Upper lobe of right lung (tissue), 1 donor: ENCODE data around the gene JMJD8. TPM values are rescaled to one million over a fixed set of nuclear protein-coding genes. Genes with fewer than 3 reads are reported as not detected.

Source experiments
- ATAC-seq: fragments of 200-7000 bp; cut with Tn5 transposase; one replicate; pipeline ENCODE4 v1.9.1; 2020; ENCODE audit warnings: mild to moderate bottlenecking, moderate library complexity
- DNase-seq: peaks from one replicate; pipeline ENCODE4 v3.0.0-alpha.2; 2020
- H3K27ac ChIP-seq: fragments of 200-600 bp; one replicate; pipeline ENCODE4 v1.8.0; 2022
- H3K27me3 ChIP-seq: fragments of 200-600 bp; one replicate; pipeline ENCODE4 v1.8.0; 2022; ENCODE audit warnings: mild to moderate bottlenecking
- H3K36me3 ChIP-seq: fragments of 200-600 bp; one replicate; pipeline ENCODE4 v1.8.0; 2022
- H3K4me1 ChIP-seq: fragments of 200-600 bp; one replicate; pipeline ENCODE4 v1.8.0; 2022
- H3K4me3 ChIP-seq: fragments of 200-600 bp; one replicate; pipeline ENCODE4 v1.8.0; 2022; ENCODE audit warnings: mild to moderate bottlenecking
- H3K9me3 ChIP-seq: fragments of 200-600 bp; one replicate; pipeline ENCODE4 v1.8.0; 2022
- CTCF ChIP-seq: fragments of 200-600 bp; IDR thresholded peaks from one replicate; pipeline ENCODE4 v1.8.0; 2022; ENCODE audit warnings: antibody characterized with exemption
- intact Hi-C: fragments of 100-400 bp; cut with DNase I; formaldehyde crosslinking; loops from one replicate; pipeline ENCODE4 v1.11.0; 2022
- total RNA-seq: library from RNA; stranded (reverse); fragmentation: NEBNext Ultra II Directional; extraction: Animal tissue kit (Norgen Biotek cat#: 25700); gene quantifications from one replicate; pipeline ENCODE4 v1.2.1, GENCODE V29; 2021
- donor health status: DM: no; HTN: yes; CAD: no; lungs with severe emphysema.

JMJD8 gene
- total RNA-seq, 1 donor from 2014 or later, result 51.3 TPM

DNA sequence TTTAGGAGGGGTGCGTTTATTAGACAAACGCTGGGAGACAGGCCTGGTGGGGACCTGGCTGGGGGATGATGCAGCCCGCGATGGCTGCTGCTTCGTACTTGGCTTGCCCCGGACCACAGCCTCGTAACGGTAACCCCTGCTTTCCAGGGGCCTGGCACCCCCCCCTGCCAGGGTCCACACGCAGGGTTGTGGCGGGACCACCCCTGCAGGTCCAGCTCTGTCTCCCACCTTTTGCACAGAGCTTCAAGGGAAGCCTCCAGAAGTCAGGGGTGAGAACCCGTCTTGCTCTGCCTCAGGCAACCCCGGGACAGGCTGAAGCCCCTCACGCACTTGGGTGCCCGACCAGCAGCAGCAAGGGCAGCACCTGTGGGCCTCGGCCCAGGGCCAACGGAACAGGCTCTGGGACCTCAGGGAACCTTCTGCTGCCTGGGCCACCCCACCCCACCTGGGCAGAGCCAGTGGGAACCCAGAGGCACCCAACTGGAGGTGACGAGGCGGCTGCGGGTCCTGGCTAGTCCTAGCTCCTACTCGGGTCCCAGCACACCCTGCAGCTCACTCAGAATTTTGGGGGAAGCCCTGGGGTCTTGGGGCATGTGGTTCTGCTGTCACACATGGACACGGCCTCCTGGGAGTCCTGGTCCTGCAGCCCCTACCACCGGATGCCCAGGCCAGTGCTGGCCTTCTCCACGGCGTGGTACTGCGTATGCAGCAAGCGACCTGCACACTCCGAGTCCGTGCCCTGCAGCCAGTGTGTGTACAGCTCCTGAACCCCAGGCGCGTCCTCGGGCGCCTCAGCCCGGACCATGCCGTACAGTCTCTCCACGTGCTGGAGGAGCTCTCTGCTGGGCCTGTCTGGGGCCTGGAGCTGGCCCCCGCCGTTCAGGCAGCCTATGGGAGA, 45.9 kb upstream of the JMJD8 start:
- intact Hi-C loops, result no loop called here
- DNase-seq (peak; percentile 65), ATAC-seq (no peak)
- Histone ChIP-seq H3K27ac (no peak overlapping the region), H3K9me3 (no peaks in the 10 kb centered on the region), H3K36me3 (peaks cover 8% of the 10 kb centered on the region), H3K4me3 (no peak overlapping the region), H3K4me1 (peaks cover 20% of the 10 kb centered on the region), H3K27me3 (peaks cover 16% of the 10 kb centered on the region)
- TF ChIP-seq CTCF, result no peak

DNA sequence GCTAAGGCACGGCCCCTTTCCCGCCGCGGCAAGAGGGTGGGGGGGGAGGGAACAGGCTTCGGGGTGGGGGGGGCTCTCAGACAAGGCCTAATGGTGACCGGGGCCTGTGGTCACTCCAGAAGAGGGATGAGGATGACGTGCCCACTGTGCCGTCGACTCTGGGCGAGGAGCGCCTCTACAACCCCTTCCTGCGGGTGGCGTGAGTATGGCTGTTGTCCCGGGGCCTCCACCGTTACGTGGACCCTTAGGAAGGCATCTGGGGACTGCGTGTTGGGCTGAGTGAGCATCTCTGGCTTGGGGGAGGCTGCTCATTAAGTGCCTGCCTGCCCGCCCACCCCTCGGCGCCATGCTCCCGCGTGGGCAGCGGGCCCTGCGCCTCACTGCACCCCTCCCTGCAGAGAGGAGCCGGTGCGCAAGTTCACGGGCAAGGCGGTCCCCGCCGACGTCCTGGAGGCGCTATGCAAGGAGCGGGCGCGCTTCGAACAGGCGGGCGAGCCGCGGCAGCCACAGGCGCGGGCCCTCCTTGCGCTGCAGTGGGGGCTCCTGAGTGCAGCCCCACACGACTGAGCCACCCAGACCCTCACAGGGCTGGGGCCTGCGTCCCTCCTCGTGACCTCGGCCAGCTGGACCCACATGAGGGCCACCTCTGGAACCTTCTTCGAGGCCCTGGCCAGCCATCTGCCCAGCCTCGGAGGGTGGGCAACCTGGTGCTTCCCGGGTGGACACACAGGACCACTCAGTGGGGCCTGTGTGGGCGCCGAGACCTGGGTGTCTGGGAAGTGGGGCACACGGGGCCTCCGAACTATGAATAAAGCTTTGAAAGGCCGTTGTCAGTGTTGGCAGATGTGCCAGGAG, 45.0 kb upstream of the JMJD8 start:
- peaks cover 8% of the 10 kb centered on the region for H3K36me3 ChIP-seq
- no peaks in the 10 kb centered on the region for H3K9me3 ChIP-seq
- H3K4me3 ChIP-seq, result no peak overlapping the region
- no peak for ATAC-seq
- intact Hi-C loops, result no loop called here
- no peak overlapping the region for H3K27ac ChIP-seq
- DNase-seq, result peak; percentile 67
- H3K27me3 ChIP-seq, result peaks cover 16% of the 10 kb centered on the region
- TF ChIP-seq CTCF, result no peak
- H3K4me1 ChIP-seq, result peaks cover 20% of the 10 kb centered on the region

- no peaks in the 10 kb centered on the region for H3K9me3 ChIP-seq
- peaks cover 8% of the 10 kb centered on the region for H3K36me3 ChIP-seq
- no peak overlapping the region for H3K27ac ChIP-seq
- peak; percentile 88 for DNase-seq
- H3K27me3 ChIP-seq, result peaks cover 16% of the 10 kb centered on the region
- intact Hi-C loops, result no loop called here
- no peak for TF ChIP-seq CTCF
- H3K4me1 ChIP-seq, result peaks cover 20% of the 10 kb centered on the region
- peak overlapping the region; percentile 58 for H3K4me3 ChIP-seq
- ATAC-seq, result peak; percentile 69
These were observed 44.2 kb upstream of the JMJD8 start for GRCh38 chr16:728131-728889.

DNA sequence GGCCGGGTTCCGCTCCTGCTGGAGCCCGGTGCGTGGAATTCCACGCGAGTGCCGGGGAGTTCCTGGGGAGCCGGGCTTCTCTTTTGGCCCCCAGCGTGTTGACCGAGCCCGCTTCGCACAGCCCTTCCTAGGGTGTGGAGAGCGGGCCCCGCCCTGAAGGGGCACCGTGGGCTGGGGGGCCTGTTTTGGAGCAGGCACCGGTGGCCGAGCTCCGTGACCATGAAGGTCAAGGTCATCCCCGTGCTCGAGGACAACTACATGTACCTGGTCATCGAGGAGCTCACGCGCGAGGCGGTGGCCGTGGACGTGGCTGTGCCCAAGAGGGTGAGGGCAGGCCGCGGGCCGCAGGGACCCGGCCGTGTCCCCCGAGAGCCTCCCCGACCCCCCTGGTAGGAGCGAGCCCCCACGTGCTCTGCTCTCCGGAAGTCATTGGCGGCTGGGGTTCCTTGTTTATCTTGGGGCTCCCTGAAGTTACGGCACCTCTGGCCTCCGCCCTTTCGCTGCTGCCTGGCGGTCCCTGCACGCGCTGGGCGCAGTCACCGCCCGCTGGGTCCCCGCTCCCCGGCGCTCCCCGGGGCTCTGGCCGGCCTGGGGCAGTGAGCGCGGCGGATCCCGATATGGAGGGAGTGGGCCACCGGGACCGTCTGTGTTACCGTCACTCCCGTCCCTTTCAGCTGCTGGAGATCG, 43.3 kb upstream of the JMJD8 start:
- no peak for TF ChIP-seq CTCF
- Histone ChIP-seq H3K4me3 (peak overlapping the region; percentile 58), H3K4me1 (peaks cover 20% of the 10 kb centered on the region), H3K27ac (peak overlapping the region; percentile 47), H3K9me3 (no peaks in the 10 kb centered on the region), H3K36me3 (peaks cover 8% of the 10 kb centered on the region), H3K27me3 (peaks cover 16% of the 10 kb centered on the region)
- peak; percentile 1 for ATAC-seq
- DNase-seq, result no peak
- intact Hi-C loops, result no loop called here
